Stomach (tissue), 9 donors: ENCODE results near the gene PLLP. TPM values are rescaled to one million over a fixed set of nuclear protein-coding genes. Genes with fewer than 3 reads are reported as not detected.
"Not testable (repeated sequence)": the region's sequence is repeated elsewhere in the genome, so short reads cannot be mapped to it uniquely, and the experiment has no call there.

ENCODE experiments used
- DNase-seq, 2 donors: peaks; one replicate each; pipeline versions ENCODE4 v3.0.0 to v3.0.0-alpha.2; 2013 to 2019
- H3K27ac ChIP-seq, 5 donors: fragments of 200-600 bp in 4 of 5; sonication (generic) in 4 of 5; one replicate each; pipeline ENCODE4 v1.5.1; 2013 to 2019; ENCODE audit warnings: mild to moderate bottlenecking in 1 of 5, moderate library complexity in 1 of 5
- H3K27me3 ChIP-seq, 3 donors: fragments of 200-600 bp; sonication (generic); one replicate each; pipeline ENCODE4 v1.5.1; 2017 to 2019; ENCODE audit warnings: mixed run types in 1 of 3
- H3K36me3 ChIP-seq, 4 donors: fragments of 200-600 bp; sonication (generic); 1 replicate in 3 of 4; 2 replicates in 1 of 4; pipeline ENCODE4 v1.5.1; 2016 to 2019
- H3K4me1 ChIP-seq, 4 donors: fragments of 200-600 bp; sonication (generic); one replicate each; pipeline ENCODE4 v1.5.1; 2016 to 2019
- H3K4me3 ChIP-seq, 4 donors: fragments of 200-600 bp; sonication (generic) in 3 of 4; one replicate each; pipeline ENCODE4 v1.5.1; 2016 to 2019; ENCODE audit warnings: mild to moderate bottlenecking in 1 of 4
- H3K9me3 ChIP-seq, 4 donors: fragments of 200-600 bp; sonication (generic); one replicate each; pipeline ENCODE4 v1.5.1; 2016 to 2019
- CTCF ChIP-seq, 7 experiments: fragments of 450-650 bp in 4 of 7; fragments of 200-600 bp in 3 of 7; sonication (generic) in 3 of 7; IDR thresholded peaks; one replicate each; pipeline ENCODE4 v1.5.1; 2016 to 2019; ENCODE audit warnings: antibody characterized with exemption in 7 of 7, control low read depth in 2 of 7, mild to moderate bottlenecking in 1 of 7
- EP300 ChIP-seq: sonication (generic); formaldehyde crosslinking; IDR thresholded peaks from one replicate; pipeline ENCODE4 v1.6.1; 2017; ENCODE audit warnings: antibody characterized with exemption
- POLR2A ChIP-seq, 4 donors: fragments of 450-650 bp; IDR thresholded peaks; one replicate each; pipeline ENCODE4 v1.6.1; 2016; ENCODE audit warnings: antibody characterized with exemption in 4 of 4, control low read depth in 2 of 4, mild to moderate bottlenecking in 1 of 4, moderate library complexity in 1 of 4
- POLR2AphosphoS5 ChIP-seq, 3 donors: sonication (generic); formaldehyde crosslinking; IDR thresholded peaks; one replicate each; pipeline ENCODE4 v1.6.1; 2016; ENCODE audit warnings: antibody characterized with exemption in 3 of 3
- WGBS, 5 donors: extraction: QIAGEN DNeasy Blood & Tissue Kit in 3 of 5; methylation state at CpG; one replicate each; pipeline versions ENCODE4 v1.1.5 to v1.1.7; 2013 to 2018; 5-methylcytosine and 5-hydroxymethylcytosine counted together
- intact Hi-C: fragments of 100-400 bp; cut with DNase I; formaldehyde crosslinking; loops from one replicate; pipeline ENCODE4 v1.15.1; 2023; ENCODE audit warnings: low total_unique reads
- polyA plus RNA-seq, 3 donors: library from polyadenylated mRNA; stranded (reverse); fragments of 200-250 nt; gene quantifications; one replicate each; pipeline ENCODE4 v1.2.3, GENCODE V29; 2013
- total RNA-seq, 5 donors: library from RNA; depleted of rRNA; stranded (reverse); fragments of >200 nt; gene quantifications; one replicate each; pipeline versions ENCODE4 v1.1.0 to v1.2.3, GENCODE V29; 2014 to 2016
- donor health status: healthy with polysubstance abuse.
- donor health status: Bipolar disorder and iron deficiency.
- donor health status: healthy.

Gene PLLP
- total and polyA plus RNA-seq, 8 donors = 27.4 to 190 (median 51.0) TPM

GRCh38 chr16:57276596-57276995 lies 7.9 kb downstream of the PLLP start:
- TF ChIP-seq POLR2AphosphoS5 (IDR thresholded peaks at IDR 0.05) (no peak), CTCF (IDR thresholded peaks at IDR 0.05) (no peak), POLR2A (IDR thresholded peaks at IDR 0.05) (no peak), EP300 (no peak)
- intact Hi-C loops = no loop called here
- Histone ChIP-seq H3K27ac (peak overlapping the region in 1 of 5 donors; percentile 9), H3K9me3 (no peaks in the 10 kb centered on the region), H3K36me3 (no peaks in the 10 kb centered on the region), H3K4me3 (no peak overlapping the region), H3K4me1 (peaks cover 26 to 85% (median 55%) of the 10 kb centered on the region in 4 donors), H3K27me3 (no peaks in the 10 kb centered on the region)
- DNase-seq = no peak
- WGBS, 5 donors = 37 to 54% (median 47%) methylated on average over 5 of the region's 5 CpGs

DNA sequence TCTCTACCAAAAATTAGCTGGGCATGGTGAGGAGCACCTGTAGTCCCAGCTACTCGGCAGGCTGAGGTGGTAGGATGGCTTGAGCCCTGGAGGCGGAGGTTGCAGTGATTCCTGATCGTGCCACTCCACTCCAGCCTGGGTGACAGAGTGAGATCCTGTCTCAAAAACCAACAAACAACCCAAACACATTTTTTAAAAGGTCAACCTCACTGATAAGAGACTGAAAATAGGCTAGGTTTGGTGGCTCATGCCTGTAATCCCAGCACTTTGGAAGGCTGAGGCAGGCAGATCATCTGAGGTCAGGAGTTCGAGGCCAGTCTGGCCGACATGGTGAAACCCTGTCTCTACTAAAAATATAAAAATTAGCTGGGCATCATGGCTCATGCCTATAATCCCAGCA lies 8.5 kb downstream of the PLLP start:
- Histone ChIP-seq H3K27ac (peak overlapping the region in 2 of 5 donors; percentile 3 to 9), H3K4me1 (peaks cover 26 to 85% (median 56%) of the 10 kb centered on the region in 4 donors)
- H3K27me3 ChIP-seq, intact Hi-C loops, H3K9me3 ChIP-seq, H3K36me3 ChIP-seq, DNase-seq, H3K4me3 ChIP-seq: not testable (repeated sequence)
- WGBS, 5 donors = 66 to 81% (median 68%) methylated on average over 5 of the region's 5 CpGs

GRCh38 chr16:57273826-57274225 lies 10.6 kb downstream of the PLLP start:
- Histone ChIP-seq H3K9me3 (no peaks in the 10 kb centered on the region), H3K4me1 (peaks cover 19 to 81% (median 50%) of the 10 kb centered on the region in 4 donors), H3K4me3 (no peak overlapping the region), H3K27me3 (no peaks in the 10 kb centered on the region), H3K36me3 (no peaks in the 10 kb centered on the region), H3K27ac (peak overlapping the region; percentile 49 to 90 (median 67))
- no peak for DNase-seq
- intact Hi-C loops = no loop called here
- WGBS, 5 donors = 80 to 93% (median 86%) methylated on average over 5 of the region's 5 CpGs
- TF ChIP-seq POLR2A (IDR thresholded peaks at IDR 0.05) = no peak
- no peak for TF ChIP-seq EP300
- TF ChIP-seq CTCF (IDR thresholded peaks at IDR 0.05) = no peak
- TF ChIP-seq POLR2AphosphoS5 (IDR thresholded peaks at IDR 0.05) = no peak

- H3K27ac ChIP-seq = peak overlapping the region; percentile 49 to 90 (median 67)
- no peak for TF ChIP-seq EP300
- no peak for TF ChIP-seq CTCF (IDR thresholded peaks at IDR 0.05)
- no peak for TF ChIP-seq POLR2A (IDR thresholded peaks at IDR 0.05)
- H3K9me3 ChIP-seq = no peaks in the 10 kb centered on the region
- peaks cover 21 to 81% (median 48%) of the 10 kb centered on the region in 4 donors for H3K4me1 ChIP-seq
- 19 to 55% (median 29%) methylated on average over 1 of the region's 1 CpG; no CpG with 5 or more reads in 1 of the 5 donors for WGBS, 5 donors
- H3K36me3 ChIP-seq = no peaks in the 10 kb centered on the region
- no peaks in the 10 kb centered on the region for H3K27me3 ChIP-seq
- no peak overlapping the region for H3K4me3 ChIP-seq
- intact Hi-C loops = no loop called here
- DNase-seq = peak in 1 of 2 donors; percentile 73
Measured at GRCh38 chr16:57273359-57273758, 11.1 kb downstream of the PLLP start.

GRCh38 chr16:57271867-57272495 lies 12.5 kb downstream of the PLLP start:
- intact Hi-C loops = no loop called here
- TF ChIP-seq CTCF (IDR thresholded peaks at IDR 0.05) = no peak
- no peak for TF ChIP-seq EP300
- no peak for TF ChIP-seq POLR2AphosphoS5 (IDR thresholded peaks at IDR 0.05)
- no peak for TF ChIP-seq POLR2A (IDR thresholded peaks at IDR 0.05)
- Histone ChIP-seq H3K27ac (peak overlapping the region; percentile 49 to 92 (median 86)), H3K36me3 (no peaks in the 10 kb centered on the region), H3K9me3 (no peaks in the 10 kb centered on the region), H3K4me3 (no peak overlapping the region), H3K4me1 (peaks cover 27 to 81% (median 48%) of the 10 kb centered on the region in 4 donors), H3K27me3 (no peaks in the 10 kb centered on the region)
- 82 to 95% (median 87%) methylated on average over 5 of the region's 5 CpGs for WGBS, 5 donors
- DNase-seq = no peak
